Nephron progenitor cell (in vitro differentiated cells): ENCODE data around the gene CEACAM8.
A peak's percentile ranks its signal among the peaks of the same experiment; 100 is the strongest.

Experiments used
- DNase-seq: peaks from one replicate; pipeline ENCODE4 v3.0.0; 2021
- H3K27ac Mint-ChIP-seq: 2 replicates; pipeline ENCODE4 v1.8.0; 2021; ENCODE audit warnings: mild to moderate bottlenecking, moderate library complexity, mixed read lengths
- H3K27me3 Mint-ChIP-seq: 2 replicates; pipeline ENCODE4 v1.8.0; 2021; ENCODE audit warnings: mild to moderate bottlenecking, low read depth, mixed read lengths; ENCODE audit not compliant: poor library complexity
- H3K36me3 Mint-ChIP-seq: 2 replicates; pipeline ENCODE4 v1.8.0; 2021; ENCODE audit warnings: low read depth, mixed read lengths
- H3K4me1 Mint-ChIP-seq: 2 replicates; pipeline ENCODE4 v1.8.0; 2021; ENCODE audit warnings: mixed read lengths
- H3K4me3 Mint-ChIP-seq: 2 replicates; pipeline ENCODE4 v1.8.0; 2021; ENCODE audit warnings: mild to moderate bottlenecking, moderate library complexity, mixed read lengths
- H3K9me3 Mint-ChIP-seq: 2 replicates; pipeline ENCODE4 v1.8.0; 2021; ENCODE audit warnings: mild to moderate bottlenecking, moderate library complexity, mixed read lengths
- CTCF ChIP-seq: fragments of 200-600 bp; sonication (generic); IDR thresholded peaks from 2 replicates; pipeline ENCODE4 v1.5.0; 2021; ENCODE audit warnings: antibody characterized with exemption

CEACAM8 gene

DNA sequence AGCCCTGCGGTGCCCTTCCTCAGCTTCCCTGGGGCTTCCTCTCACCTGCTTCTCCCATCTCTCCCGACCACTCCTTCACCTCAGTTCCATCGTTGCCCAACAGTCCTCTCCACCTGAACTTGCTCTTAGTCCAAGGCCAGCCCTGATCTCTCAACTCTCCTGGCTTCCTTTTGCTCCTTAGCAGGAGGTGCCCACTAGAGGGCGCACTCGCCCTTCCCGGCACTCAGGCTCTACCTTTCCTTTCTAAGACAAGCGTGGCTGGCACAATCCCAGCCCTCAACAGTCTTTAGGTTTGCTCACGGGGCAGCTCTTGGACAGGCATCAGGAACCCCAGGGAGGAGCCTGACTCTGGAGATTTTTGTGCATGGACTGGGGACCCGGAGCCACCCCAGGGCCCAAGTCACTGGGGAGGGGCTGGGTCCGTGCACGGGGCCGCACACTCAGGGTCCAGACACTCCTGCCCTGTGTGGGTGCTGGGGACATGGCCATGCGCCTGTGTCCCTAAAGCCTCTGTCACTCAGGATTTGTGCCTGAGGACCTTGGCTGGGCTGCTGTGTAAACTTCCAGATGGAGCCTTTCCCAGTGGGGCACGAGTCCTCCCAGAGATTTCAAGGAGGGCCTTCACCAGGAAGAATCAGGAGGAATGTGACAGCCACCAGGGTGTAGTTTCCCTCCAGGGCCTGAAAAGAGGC, 12.1 kb upstream of the CEACAM8 start:
- TF ChIP-seq CTCF = peak; percentile 55
- DNase-seq = peak; percentile 67
- no peaks in the 10 kb centered on the region for H3K4me1 Mint-ChIP-seq
- no peaks in the 10 kb centered on the region for H3K36me3 Mint-ChIP-seq
- peaks cover 7% of the 10 kb centered on the region for H3K27me3 Mint-ChIP-seq
- H3K27ac Mint-ChIP-seq = no peak overlapping the region
- H3K9me3 Mint-ChIP-seq = peaks cover 51% of the 10 kb centered on the region
- no peak overlapping the region for H3K4me3 Mint-ChIP-seq

- H3K27me3 Mint-ChIP-seq = peaks cover 7% of the 10 kb centered on the region
- H3K4me1 Mint-ChIP-seq = no peaks in the 10 kb centered on the region
- no peak overlapping the region for H3K27ac Mint-ChIP-seq
- peak; percentile 56 for DNase-seq
- H3K4me3 Mint-ChIP-seq = no peak overlapping the region
- TF ChIP-seq CTCF = no peak
- H3K36me3 Mint-ChIP-seq = no peaks in the 10 kb centered on the region
- peaks cover 58% of the 10 kb centered on the region for H3K9me3 Mint-ChIP-seq
Measured at GRCh38 chr19:42601811-42602443, 7.2 kb upstream of the CEACAM8 start.

- Mint-ChIP-seq H3K4me1 (no peaks in the 10 kb centered on the region), H3K27me3 (peaks cover 25% of the 10 kb centered on the region), H3K4me3 (no peak overlapping the region), H3K27ac (no peak overlapping the region), H3K36me3 (no peaks in the 10 kb centered on the region), H3K9me3 (peaks cover 42% of the 10 kb centered on the region)
- peak; percentile 71 for DNase-seq
- TF ChIP-seq CTCF = peak; percentile 92
Measured at GRCh38 chr19:42596391-42597072, 1.8 kb upstream of the CEACAM8 start.

DNA sequence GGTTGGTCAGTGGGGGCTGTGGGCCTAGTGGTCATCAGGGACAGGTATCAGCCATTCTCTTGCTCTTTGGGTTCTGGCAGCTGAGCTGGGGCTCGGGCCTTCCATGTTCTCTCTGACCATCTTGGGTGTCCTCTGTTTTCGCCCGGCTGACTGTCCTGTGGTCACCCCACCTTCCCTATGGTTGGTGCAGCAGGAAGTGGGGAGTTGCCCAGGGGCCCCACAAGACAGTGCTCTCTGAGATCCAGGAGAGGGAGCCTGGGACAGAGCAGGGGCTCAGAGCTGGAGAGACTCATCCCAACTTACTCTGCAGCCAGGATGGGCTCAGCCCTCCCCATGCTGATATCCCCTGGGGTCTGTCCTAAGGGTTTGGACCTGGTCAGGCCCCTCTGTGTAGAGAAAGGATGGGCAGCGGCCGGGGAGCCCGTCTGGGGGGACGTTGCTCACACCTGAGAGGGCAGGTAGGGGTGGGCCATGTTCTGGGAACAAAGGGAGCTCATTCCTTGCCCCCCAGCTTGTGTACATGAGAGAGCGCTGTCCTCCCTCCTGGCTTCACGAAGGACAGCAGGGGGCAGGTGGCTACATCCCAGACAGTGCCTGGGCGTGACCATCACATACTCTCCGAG, 937 bp upstream of the CEACAM8 start:
- Mint-ChIP-seq H3K27me3 (peaks cover 27% of the 10 kb centered on the region), H3K4me1 (no peaks in the 10 kb centered on the region), H3K4me3 (no peak overlapping the region), H3K36me3 (no peaks in the 10 kb centered on the region), H3K9me3 (peaks cover 42% of the 10 kb centered on the region), H3K27ac (no peak overlapping the region)
- TF ChIP-seq CTCF = no peak
- DNase-seq = no peak

- no peak overlapping the region for H3K4me3 Mint-ChIP-seq
Measured at GRCh38 chr19:42589792-42590191, 4.9 kb downstream of the CEACAM8 start.

More at GRCh38 chr19:42589792-42590191, 4.9 kb downstream of the CEACAM8 start:
- Mint-ChIP-seq H3K4me1 (no peaks in the 10 kb centered on the region), H3K36me3 (no peaks in the 10 kb centered on the region), H3K9me3 (peaks cover 42% of the 10 kb centered on the region), H3K27me3 (peaks cover 40% of the 10 kb centered on the region), H3K27ac (no peak overlapping the region)
- no peak for DNase-seq
- no peak for TF ChIP-seq CTCF
